CD14-positive monocyte (primary cell): Measurements from ENCODE around the gene DPM2. TPM values are rescaled to one million over a fixed set of nuclear protein-coding genes. Genes with fewer than 3 reads are reported as not detected.
A peak's percentile ranks its signal among the peaks of the same experiment; 100 is the strongest.

Source experiments
- DNase-seq, 3 donors: peaks; one replicate each; pipeline ENCODE4 v3.0.0-alpha.2; 2011 to 2022
- H2AFZ ChIP-seq: 2 replicates; pipeline ENCODE4 v1.6.0; 2012; ENCODE audit warnings: mild to moderate bottlenecking, low read depth, low read length, inconsistent platforms; ENCODE audit not compliant: insufficient read depth, poor library complexity, severe bottlenecking
- H3K27ac ChIP-seq, 2 donors: 1 replicate in 1 of 2; 2 replicates in 1 of 2; pipeline ENCODE4 v1.5.1; 2012 to 2013; ENCODE audit warnings: low read length in 2 of 2, control low read depth in 1 of 2, inconsistent platforms in 1 of 2, low read depth in 1 of 2, mild to moderate bottlenecking in 1 of 2
- H3K27me3 ChIP-seq, 2 donors: one replicate each; pipeline versions ENCODE4 v1.6.0 to v1.6.1; 2011 to 2013; ENCODE audit warnings: low read length in 2 of 2; ENCODE audit not compliant: control insufficient read depth in 2 of 2, insufficient read depth in 2 of 2
- H3K36me3 ChIP-seq, 2 donors: replicated peaks in 1 of 2; 1 replicate in 1 of 2; 2 replicates in 1 of 2; pipeline versions ENCODE4 v1.5.1 to v1.6.1; 2012 to 2013; ENCODE audit warnings: low read length in 2 of 2, control low read depth in 1 of 2, inconsistent platforms in 1 of 2, mild to moderate bottlenecking in 1 of 2; ENCODE audit not compliant: insufficient read depth in 2 of 2, control insufficient read depth in 1 of 2
- H3K4me1 ChIP-seq, 2 donors: 1 replicate in 1 of 2; 2 replicates in 1 of 2; pipeline versions ENCODE4 v1.5.1 to v1.6.1; 2012 to 2013; ENCODE audit warnings: low read length in 2 of 2, control low read depth in 1 of 2, inconsistent platforms in 1 of 2, mild to moderate bottlenecking in 1 of 2, moderate library complexity in 1 of 2; ENCODE audit not compliant: insufficient read depth in 2 of 2, control insufficient read depth in 1 of 2
- H3K4me2 ChIP-seq: replicated peaks from 2 replicates; pipeline ENCODE3; 2012; ENCODE audit warnings: low read length, moderate library complexity, mild to moderate bottlenecking; ENCODE audit not compliant: poor library complexity, severe bottlenecking; ENCODE audit errors: extremely low read depth
- H3K4me3 ChIP-seq, 3 experiments: fragments of 200-600 bp in 1 of 3; sonication (generic) in 1 of 3; replicated peaks in 1 of 3; 1 replicate in 2 of 3; 2 replicates in 1 of 3; pipeline ENCODE4 v1.5.1; 2011 to 2013; ENCODE audit warnings: low read length in 3 of 3, mild to moderate bottlenecking in 3 of 3, control low read depth in 2 of 3, low read depth in 2 of 3, inconsistent platforms in 1 of 3, moderate library complexity in 1 of 3
- H3K79me2 ChIP-seq: 2 replicates; pipeline ENCODE4 v1.6.0; 2012; ENCODE audit warnings: mild to moderate bottlenecking, control low read depth, inconsistent platforms, low read length, moderate library complexity; ENCODE audit not compliant: insufficient read depth
- H3K9ac ChIP-seq: 2 replicates; pipeline ENCODE4 v1.6.0; 2017; ENCODE audit warnings: low read length, mild to moderate bottlenecking; ENCODE audit not compliant: insufficient read depth, poor library complexity, severe bottlenecking
- H3K9me3 ChIP-seq, 2 donors: replicated peaks in 1 of 2; 1 replicate in 1 of 2; 2 replicates in 1 of 2; pipeline versions ENCODE4 v1.5.1 to v1.6.1; 2012 to 2013; ENCODE audit warnings: low read length in 2 of 2, control low read depth in 1 of 2; ENCODE audit not compliant: control insufficient read depth in 1 of 2, insufficient read depth in 1 of 2
- H4K20me1 ChIP-seq: 2 replicates; pipeline ENCODE4 v1.6.0; 2012; ENCODE audit warnings: mild to moderate bottlenecking, low read length, control low read depth, moderate library complexity; ENCODE audit not compliant: insufficient read depth
- H3K27ac Mint-ChIP-seq, 7 donors: one replicate each; pipeline ENCODE4 v1.8.0; 2020; ENCODE audit warnings: mild to moderate bottlenecking in 7 of 7, mixed read lengths in 7 of 7, moderate library complexity in 6 of 7, inconsistent platforms in 2 of 7
- H3K27me3 Mint-ChIP-seq, 3 donors: one replicate each; pipeline ENCODE4 v1.8.0; 2021 to 2022; ENCODE audit warnings: low read depth in 3 of 3, mild to moderate bottlenecking in 3 of 3, mixed read lengths in 3 of 3, moderate library complexity in 3 of 3, inconsistent platforms in 1 of 3
- H3K36me3 Mint-ChIP-seq, 2 donors: one replicate each; pipeline ENCODE4 v1.8.0; 2020; ENCODE audit warnings: mixed read lengths in 2 of 2, inconsistent platforms in 1 of 2, mild to moderate bottlenecking in 1 of 2
- H3K4me1 Mint-ChIP-seq: one replicate; pipeline ENCODE4 v1.8.0; 2020; ENCODE audit warnings: mild to moderate bottlenecking, mixed read lengths
- H3K4me3 Mint-ChIP-seq, 2 donors: one replicate each; pipeline ENCODE4 v1.8.0; 2020; ENCODE audit warnings: mild to moderate bottlenecking in 2 of 2, mixed read lengths in 2 of 2, moderate library complexity in 1 of 2
- H3K9me3 Mint-ChIP-seq, 7 donors: one replicate each; pipeline ENCODE4 v1.8.0; 2020 to 2022; ENCODE audit warnings: mixed read lengths in 7 of 7, mild to moderate bottlenecking in 6 of 7, moderate library complexity in 6 of 7, inconsistent platforms in 2 of 7
- WGBS: methylation state at CpG from one replicate; pipeline ENCODE4 v1.1.5; 2013; ENCODE audit warnings: missing lambda C conversion rate; ENCODE audit not compliant: insufficient coverage; 5-methylcytosine and 5-hydroxymethylcytosine counted together
- intact Hi-C, 2 donors: fragments of 100-400 bp; cut with micrococcal nuclease; formaldehyde crosslinking; loops; one replicate each; pipeline versions ENCODE4 v1.15.0 to v1.15.1; 2023
- polyA minus RNA-seq: library from RNA; depleted of rRNA, polyadenylated mRNA; stranded (reverse); fragments of >200 nt; gene quantifications from 2 replicates; pipeline ENCODE4 v1.2.3, GENCODE V29; 2012
- polyA plus RNA-seq, 3 donors: library from polyadenylated mRNA; depleted of rRNA in 1 of 3; unstranded in 2 of 3; stranded (reverse) in 1 of 3; fragments of 300-500 nt in 2 of 3; fragments of >200 nt in 1 of 3; fragmentation: Illumina TruSeq in 2 of 3; gene quantifications; 1 replicate in 2 of 3; 2 replicates in 1 of 3; pipeline ENCODE4 v1.2.3, GENCODE V29; 2012 to 2021
- total RNA-seq, 12 experiments: library from RNA in 1 of 12; stranded (reverse) in 1 of 12; fragments of 120-200 nt in 1 of 12; gene quantifications; one replicate each; pipeline ENCODE4 v1.2.4 and lab custom pipeline; 2013 to 2026; ENCODE audit warnings: mixed read lengths in 6 of 12, inconsistent platforms in 1 of 12
- TF ChIP-seq, protein P1 (sequence below): fragments of 200-600 bp; IDR thresholded peaks from one replicate; pipeline ENCODE4 v1.8.0; 2022; ENCODE audit warnings: antibody characterized with exemption, mild to moderate bottlenecking

DPM2 gene, protein sequence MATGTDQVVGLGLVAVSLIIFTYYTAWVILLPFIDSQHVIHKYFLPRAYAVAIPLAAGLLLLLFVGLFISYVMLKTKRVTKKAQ
- total RNA-seq (2013), result 19.8 TPM
- polyA plus RNA-seq, result 10 to 100 TPM; 22.4 to 28.7 (median 25.4) TPM
- polyA minus RNA-seq, result 8.7 and 14.5 TPM in 2 replicates
- total RNA-seq (lab: John Stamatoyannopoulos, UW), result 4.2 to 11.0 (median 7.3) reads per million in 11 experiments

DNA sequence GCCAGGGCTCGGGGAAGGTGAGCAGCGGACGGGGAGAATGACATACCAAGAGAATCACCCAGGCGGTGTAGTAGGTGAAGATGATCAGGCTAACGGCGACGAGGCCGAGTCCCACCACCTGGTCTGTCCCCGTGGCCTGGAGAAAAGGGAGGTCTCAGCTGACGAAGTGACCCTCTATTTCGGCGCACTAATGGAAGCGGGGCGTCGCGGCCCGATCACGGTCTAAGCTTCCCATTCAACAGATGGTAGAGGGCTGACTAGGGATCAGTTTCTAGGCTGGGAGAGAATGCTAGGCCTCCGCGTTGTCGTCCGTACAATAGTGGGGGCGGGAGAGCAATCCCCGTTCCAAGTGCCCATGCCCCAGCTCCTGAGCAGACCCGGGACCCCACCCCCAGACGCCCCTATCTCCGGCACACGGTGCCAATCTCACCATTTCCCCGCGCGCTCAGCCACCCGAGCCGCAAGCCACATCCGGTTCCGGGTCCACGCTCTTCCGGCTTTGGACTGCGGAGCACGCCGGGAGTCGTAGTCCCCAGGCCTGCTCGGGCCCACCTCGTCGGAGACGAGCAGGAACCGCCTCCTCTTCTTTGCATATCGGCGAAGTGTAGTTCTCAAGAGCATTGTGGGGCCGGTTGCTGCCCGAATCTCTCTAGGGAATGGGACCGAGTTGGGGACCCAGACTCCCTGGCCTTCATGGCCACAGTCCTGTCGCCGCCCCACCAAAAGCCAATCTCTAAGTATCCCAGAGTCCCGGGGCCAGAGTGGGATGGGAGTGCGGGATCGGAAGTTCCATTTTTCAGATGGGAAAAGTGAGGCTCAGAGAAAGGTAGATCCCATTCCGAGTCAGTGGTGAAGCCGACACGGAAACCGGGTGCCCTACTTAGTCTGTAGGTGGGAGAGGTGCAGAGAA lies at the start of gene DPM2:
Gene DPM2, minus strand, starts transcription at position 467 of the 910 bp plus-strand sequence. Its CDS starts 34 bp downstream, at position 433.
- peaks cover 39% of the 10 kb centered on the region for H3K4me1 Mint-ChIP-seq
- peak; percentile 65 to 73 (median 72) for DNase-seq
- H3K9me3 ChIP-seq, result no peaks in the 10 kb centered on the region
- peak within 1 kb of the TSS; percentile 95 to 100 for H3K4me3 Mint-ChIP-seq
- TF ChIP-seq, protein P1, sequence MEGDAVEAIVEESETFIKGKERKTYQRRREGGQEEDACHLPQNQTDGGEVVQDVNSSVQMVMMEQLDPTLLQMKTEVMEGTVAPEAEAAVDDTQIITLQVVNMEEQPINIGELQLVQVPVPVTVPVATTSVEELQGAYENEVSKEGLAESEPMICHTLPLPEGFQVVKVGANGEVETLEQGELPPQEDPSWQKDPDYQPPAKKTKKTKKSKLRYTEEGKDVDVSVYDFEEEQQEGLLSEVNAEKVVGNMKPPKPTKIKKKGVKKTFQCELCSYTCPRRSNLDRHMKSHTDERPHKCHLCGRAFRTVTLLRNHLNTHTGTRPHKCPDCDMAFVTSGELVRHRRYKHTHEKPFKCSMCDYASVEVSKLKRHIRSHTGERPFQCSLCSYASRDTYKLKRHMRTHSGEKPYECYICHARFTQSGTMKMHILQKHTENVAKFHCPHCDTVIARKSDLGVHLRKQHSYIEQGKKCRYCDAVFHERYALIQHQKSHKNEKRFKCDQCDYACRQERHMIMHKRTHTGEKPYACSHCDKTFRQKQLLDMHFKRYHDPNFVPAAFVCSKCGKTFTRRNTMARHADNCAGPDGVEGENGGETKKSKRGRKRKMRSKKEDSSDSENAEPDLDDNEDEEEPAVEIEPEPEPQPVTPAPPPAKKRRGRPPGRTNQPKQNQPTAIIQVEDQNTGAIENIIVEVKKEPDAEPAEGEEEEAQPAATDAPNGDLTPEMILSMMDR, result no peak
- peak within 1 kb of the TSS; percentile 68 for H3K9ac ChIP-seq
- peaks cover 24% of the 10 kb centered on the region for H3K79me2 ChIP-seq
- H3K4me1 ChIP-seq, result peaks cover 27 to 33% of the 10 kb centered on the region in 2 donors
- H3K36me3 ChIP-seq, result peaks cover 2 to 9% of the 10 kb centered on the region in 2 donors
- H3K27ac Mint-ChIP-seq, result peak within 1 kb of the TSS; percentile 86 to 96 (median 93)
- peaks cover 0 to 6% (median 3%) of the 10 kb centered on the region in 3 donors for H3K27me3 Mint-ChIP-seq
- WGBS, result 2% methylated on average over 44 of the region's 60 CpGs
- H3K36me3 Mint-ChIP-seq, result peaks cover 16 to 36% of the 10 kb centered on the region in 2 donors
- no peaks in the 10 kb centered on the region for H3K27me3 ChIP-seq
- peak within 1 kb of the TSS; percentile 56 to 89 (median 69) for H3K4me3 ChIP-seq
- H3K9me3 Mint-ChIP-seq, result no peaks in the 10 kb centered on the region
- intact Hi-C loops, result no loop called here
- H2AFZ ChIP-seq, result peak within 1 kb of the TSS; percentile 89
- peak within 1 kb of the TSS; percentile 93 for H3K4me2 ChIP-seq
- H4K20me1 ChIP-seq, result peaks cover 30% of the 10 kb centered on the region
- peak within 1 kb of the TSS; percentile 20 to 84 for H3K27ac ChIP-seq

DNA sequence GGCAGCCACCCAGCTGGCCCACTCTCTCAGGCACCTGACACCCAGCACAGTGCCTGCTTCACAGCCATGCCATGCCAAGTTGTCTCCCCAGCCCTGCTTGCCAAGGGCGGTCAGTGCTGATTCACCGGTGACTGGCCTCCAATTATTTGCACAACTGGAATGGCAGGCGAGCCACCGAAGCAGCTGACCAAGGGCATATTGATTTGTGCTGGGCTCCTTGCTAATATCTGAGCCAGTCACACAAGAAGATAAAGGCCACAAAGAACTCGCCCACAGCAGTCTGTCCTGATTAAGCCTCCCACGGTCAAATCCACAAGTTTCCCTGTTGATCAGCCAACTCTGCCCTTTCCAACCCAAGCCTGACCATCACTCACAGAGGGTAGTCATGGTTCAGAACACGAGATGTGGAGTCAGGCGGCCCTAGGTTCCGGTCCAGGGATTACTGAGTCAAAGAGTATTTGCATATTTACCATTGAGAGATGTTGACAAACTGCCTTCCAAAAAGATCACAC lies 49.5 kb upstream of the DPM2 start:
- no peaks in the 10 kb centered on the region for H3K9me3 Mint-ChIP-seq
- peaks cover 6% of the 10 kb centered on the region for H3K4me1 Mint-ChIP-seq
- H3K27me3 Mint-ChIP-seq, result peaks cover 2 to 6% (median 3%) of the 10 kb centered on the region in 3 donors
- Histone ChIP-seq H3K9me3 (no peaks in the 10 kb centered on the region), H4K20me1 (no peaks in the 10 kb centered on the region), H3K27ac (no peak overlapping the region), H3K27me3 (no peaks in the 10 kb centered on the region), H3K4me2 (no peak overlapping the region), H3K4me1 (no peaks in the 10 kb centered on the region), H3K79me2 (no peaks in the 10 kb centered on the region), H3K4me3 (no peak overlapping the region), H2AFZ (no peak overlapping the region), H3K9ac (no peak overlapping the region), H3K36me3 (no peaks in the 10 kb centered on the region)
- no peak overlapping the region for H3K4me3 Mint-ChIP-seq
- WGBS, result 97% methylated on average over 6 of the region's 9 CpGs
- TF ChIP-seq, protein P1, result no peak
- peak overlapping the region in 1 of 7 donors; percentile 6 for H3K27ac Mint-ChIP-seq
- intact Hi-C loops, result no loop called here
- H3K36me3 Mint-ChIP-seq, result no peaks in the 10 kb centered on the region
- no peak for DNase-seq
